H9 (cell line): ENCODE data around the gene NPIPA5. TPM values are rescaled to one million over a fixed set of nuclear protein-coding genes. Genes with fewer than 3 reads are reported as not detected.
"Not testable (repeated sequence)": the region's sequence is repeated elsewhere in the genome, so short reads cannot be mapped to it uniquely, and the experiment has no call there.

Experiments used
- DNase-seq: peaks from one replicate; pipeline ENCODE4 v3.0.0-alpha.2; 2017
- H2AFZ ChIP-seq: one replicate; pipeline ENCODE4 v1.6.1; 2013; ENCODE audit warnings: mild to moderate bottlenecking, low read length, control low read depth, moderate library complexity
- H2AK5ac ChIP-seq: 2 replicates; pipeline ENCODE4 v1.6.1; 2013; ENCODE audit warnings: low read length, control low read depth, mixed read lengths; ENCODE audit not compliant: insufficient read length
- H2BK120ac ChIP-seq: one replicate; pipeline ENCODE4 v1.6.1; 2013; ENCODE audit warnings: low read depth, mild to moderate bottlenecking, low read length, control low read depth, inconsistent platforms; ENCODE audit not compliant: poor library complexity, severe bottlenecking
- H2BK12ac ChIP-seq: 2 replicates; pipeline ENCODE4 v1.6.1; 2013; ENCODE audit warnings: low read length, control low read depth, mixed read lengths, low read depth; ENCODE audit not compliant: insufficient read length
- H2BK15ac ChIP-seq: 2 replicates; pipeline ENCODE4 v1.6.1; 2013; ENCODE audit warnings: low read depth, low read length, control low read depth
- H2BK20ac ChIP-seq: one replicate; pipeline ENCODE4 v1.6.1; 2013; ENCODE audit warnings: low read depth, mild to moderate bottlenecking, low read length, control low read depth, inconsistent platforms; ENCODE audit not compliant: poor library complexity, severe bottlenecking
- H2BK5ac ChIP-seq: 2 replicates; pipeline ENCODE4 v1.6.1; 2013; ENCODE audit warnings: low read length, control low read depth, mixed read lengths; ENCODE audit not compliant: insufficient read length
- H3K14ac ChIP-seq: 2 replicates; pipeline ENCODE4 v1.6.1; 2013; ENCODE audit warnings: low read length, control low read depth; ENCODE audit not compliant: insufficient read depth
- H3K18ac ChIP-seq: 2 replicates; pipeline ENCODE4 v1.6.1; 2013; ENCODE audit warnings: low read depth, mild to moderate bottlenecking, mixed read lengths, low read length, control low read depth; ENCODE audit not compliant: insufficient read length
- H3K23ac ChIP-seq: 2 replicates; pipeline ENCODE4 v1.6.1; 2013; ENCODE audit warnings: low read length, control low read depth, mixed read lengths, low read depth; ENCODE audit not compliant: insufficient read length
- H3K23me2 ChIP-seq: 2 replicates; pipeline ENCODE4 v1.6.1; 2013; ENCODE audit warnings: low read depth, mild to moderate bottlenecking, mixed read lengths, low read length, control low read depth; ENCODE audit not compliant: insufficient read length, poor library complexity, severe bottlenecking
- H3K27ac ChIP-seq: 2 replicates; pipeline ENCODE4 v1.5.1; 2013; ENCODE audit warnings: low read length, control low read depth, mixed read lengths, low read depth; ENCODE audit not compliant: insufficient read length
- H3K27me3 ChIP-seq: 2 replicates; pipeline ENCODE4 v1.6.1; 2013; ENCODE audit warnings: low read length, control low read depth, inconsistent platforms; ENCODE audit not compliant: insufficient read depth
- H3K4ac ChIP-seq: 2 replicates; pipeline ENCODE4 v1.6.1; 2013; ENCODE audit warnings: low read depth, mild to moderate bottlenecking, control low read depth, inconsistent platforms, low read length, moderate library complexity
- H3K4me1 ChIP-seq: 2 replicates; pipeline ENCODE4 v1.6.1; 2013; ENCODE audit warnings: low read length, control low read depth, inconsistent platforms; ENCODE audit not compliant: insufficient read depth
- H3K4me2 ChIP-seq: 2 replicates; pipeline ENCODE4 v1.6.1; 2013; ENCODE audit warnings: low read length, control low read depth, mixed read lengths; ENCODE audit not compliant: insufficient read length, insufficient read depth
- H3K56ac ChIP-seq: 2 replicates; pipeline ENCODE4 v1.6.1; 2013; ENCODE audit warnings: low read depth, mild to moderate bottlenecking, mixed read lengths, low read length, control low read depth; ENCODE audit not compliant: insufficient read length
- H3K79me1 ChIP-seq: 2 replicates; pipeline ENCODE4 v1.6.1; 2013; ENCODE audit warnings: low read depth, mild to moderate bottlenecking, moderate library complexity, low read length, control low read depth, inconsistent platforms; ENCODE audit not compliant: insufficient read depth, poor library complexity, severe bottlenecking
- H3K79me2 ChIP-seq: 2 replicates; pipeline ENCODE4 v1.6.1; 2013; ENCODE audit warnings: low read length, control low read depth, inconsistent platforms; ENCODE audit not compliant: insufficient read depth
- H3K9ac ChIP-seq: 2 replicates; pipeline ENCODE4 v1.6.1; 2013; ENCODE audit warnings: low read length, control low read depth, mixed read lengths; ENCODE audit not compliant: insufficient read length; ENCODE audit errors: extremely low read depth
- H3K9me3 ChIP-seq: one replicate; pipeline ENCODE4 v1.6.1; 2013; ENCODE audit warnings: low read depth, low read length, inconsistent platforms; ENCODE audit not compliant: control insufficient read depth
- H3T11ph ChIP-seq: one replicate; pipeline ENCODE4 v1.6.1; 2013; ENCODE audit warnings: mild to moderate bottlenecking, low read length, control low read depth, inconsistent platforms
- H4K20me1 ChIP-seq: one replicate; pipeline ENCODE4 v1.6.1; 2013; ENCODE audit not compliant: control insufficient read depth, insufficient read length, insufficient read depth
- H4K5ac ChIP-seq: 2 replicates; pipeline ENCODE4 v1.6.1; 2013; ENCODE audit warnings: low read depth, mild to moderate bottlenecking, mixed read lengths, low read length, control low read depth; ENCODE audit not compliant: insufficient read length
- H4K8ac ChIP-seq: replicated peaks from 2 replicates; pipeline ENCODE4 v1.6.1; 2013; ENCODE audit warnings: low read length, control low read depth, mixed read lengths, low read depth; ENCODE audit not compliant: insufficient read length
- H4K91ac ChIP-seq: 2 replicates; pipeline ENCODE4 v1.6.1; 2013; ENCODE audit warnings: low read depth, mild to moderate bottlenecking, moderate library complexity, mixed read lengths, low read length, control low read depth; ENCODE audit not compliant: insufficient read length
- H3K27ac Mint-ChIP-seq, 3 experiments: 2 replicates in 2 of 3; 3 replicates in 1 of 3; pipeline ENCODE4 v1.8.0; 2020 to 2021; ENCODE audit warnings: mixed read lengths in 3 of 3, mild to moderate bottlenecking in 1 of 3, moderate library complexity in 1 of 3
- H3K27me3 Mint-ChIP-seq: 2 replicates; pipeline ENCODE4 v1.8.0; 2021; ENCODE audit warnings: low read depth, mild to moderate bottlenecking, moderate library complexity, mixed read lengths
- H3K36me3 Mint-ChIP-seq, 3 experiments: 2 replicates in 2 of 3; 3 replicates in 1 of 3; pipeline ENCODE4 v1.8.0; 2020 to 2021; ENCODE audit warnings: low read depth in 3 of 3, mixed read lengths in 3 of 3; ENCODE audit not compliant: insufficient read depth in 1 of 3
- H3K4me1 Mint-ChIP-seq, 2 experiments: 2 replicates each; pipeline ENCODE4 v1.8.0; 2020; ENCODE audit warnings: mixed read lengths in 2 of 2
- H3K4me3 Mint-ChIP-seq, 2 experiments: 2 replicates in 1 of 2; 3 replicates in 1 of 2; pipeline ENCODE4 v1.8.0; 2020 to 2021; ENCODE audit warnings: mild to moderate bottlenecking in 2 of 2, mixed read lengths in 2 of 2, moderate library complexity in 1 of 2
- H3K9me3 Mint-ChIP-seq, 2 experiments: 2 replicates in 1 of 2; 3 replicates in 1 of 2; pipeline ENCODE4 v1.8.0; 2020; ENCODE audit warnings: mild to moderate bottlenecking in 2 of 2, mixed read lengths in 2 of 2, moderate library complexity in 1 of 2
- WGBS: extraction: QIAGEN DNeasy Blood & Tissue Kit; methylation state at CpG from one replicate; pipeline ENCODE4 v1.1.7; 2013; ENCODE audit warnings: missing lambda C conversion rate, low lambda C conversion rate, mixed read lengths; ENCODE audit not compliant: insufficient read length; ENCODE audit errors: extremely low coverage; 5-methylcytosine and 5-hydroxymethylcytosine counted together
- total RNA-seq: library from RNA; stranded (reverse); gene quantifications from 2 replicates; pipeline ENCODE4 v1.2.1, GENCODE V29; 2021

The NPIPA5 gene
- total RNA-seq, 1 experiment from 2014 or later = 5.2 TPM

DNA sequence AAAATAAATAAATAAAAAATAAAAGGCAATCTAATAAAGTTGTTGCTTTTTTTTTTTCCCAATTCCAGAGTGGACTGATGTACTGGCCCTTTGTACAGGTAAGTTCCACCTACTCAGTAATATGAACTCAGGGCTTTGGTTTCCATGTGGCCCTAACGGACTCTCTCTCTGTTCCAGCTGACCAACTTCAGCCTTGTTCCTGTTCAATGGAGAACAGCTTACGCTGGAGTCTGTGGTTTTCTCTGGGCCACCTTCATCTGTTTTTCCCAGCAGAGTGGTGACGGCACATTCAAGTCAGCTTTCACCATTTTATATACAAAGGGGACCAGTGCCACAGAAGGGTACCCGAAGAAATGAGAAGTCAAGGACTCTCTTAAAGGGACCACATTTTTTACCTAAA is 29.7 kb upstream of the NPIPA5 start:
- not testable (repeated sequence) for H2BK20ac ChIP-seq, H4K8ac ChIP-seq, H3K79me1 ChIP-seq, H3K18ac ChIP-seq, H2AK5ac ChIP-seq, H4K91ac ChIP-seq, H3K23ac ChIP-seq, H3K27me3 Mint-ChIP-seq, H3K4me3 Mint-ChIP-seq, H3K9ac ChIP-seq, H4K5ac ChIP-seq, H3K9me3 Mint-ChIP-seq, H3T11ph ChIP-seq, H3K4ac ChIP-seq, H3K36me3 Mint-ChIP-seq, H3K4me2 ChIP-seq, DNase-seq, H3K27ac ChIP-seq, H3K27me3 ChIP-seq, H3K9me3 ChIP-seq, H3K4me1 ChIP-seq, H2AFZ ChIP-seq, H3K27ac Mint-ChIP-seq, H3K14ac ChIP-seq, H2BK120ac ChIP-seq, H2BK15ac ChIP-seq, H4K20me1 ChIP-seq, H3K79me2 ChIP-seq, H2BK12ac ChIP-seq, H3K23me2 ChIP-seq, H2BK5ac ChIP-seq, H3K56ac ChIP-seq
- no CpG with 5 or more reads among the region's 4 CpGs for WGBS
- H3K4me1 Mint-ChIP-seq = peaks cover 10 to 15% of the 10 kb centered on the region in 2 experiments
